HFFc6 (cell line): Measurements from ENCODE around the gene NRAS. TPM values are rescaled to one million over a fixed set of nuclear protein-coding genes. Genes with fewer than 3 reads are reported as not detected.
A peak's percentile ranks its signal among the peaks of the same experiment; 100 is the strongest.

ENCODE experiments used
- DNase-seq: peaks from one replicate; pipeline ENCODE4 v3.0.0-alpha.2; 2018
- H3K27ac Mint-ChIP-seq: 2 replicates; pipeline ENCODE4 v1.8.0; 2020; ENCODE audit warnings: mild to moderate bottlenecking, mixed read lengths
- H3K27me3 Mint-ChIP-seq: 2 replicates; pipeline ENCODE4 v1.8.0; 2021; ENCODE audit warnings: mild to moderate bottlenecking, moderate library complexity, mixed read lengths; ENCODE audit not compliant: insufficient read depth
- H3K36me3 Mint-ChIP-seq: 2 replicates; pipeline ENCODE4 v1.8.0; 2021; ENCODE audit warnings: low read depth, mixed read lengths
- H3K4me1 Mint-ChIP-seq: 2 replicates; pipeline ENCODE4 v1.8.0; 2020; ENCODE audit warnings: low read depth, mixed read lengths
- H3K4me3 Mint-ChIP-seq: 2 replicates; pipeline ENCODE4 v1.8.0; 2020; ENCODE audit warnings: mild to moderate bottlenecking, moderate library complexity, mixed read lengths
- H3K9me3 Mint-ChIP-seq: 2 replicates; pipeline ENCODE4 v1.8.0; 2020; ENCODE audit warnings: mild to moderate bottlenecking, mixed read lengths
- total RNA-seq, 6 experiments: library from RNA; stranded (reverse); fragmentation: NEBNext Ultra II Directional; extraction: Animal tissue kit (Norgen Biotek cat#: 25700); gene quantifications; 2 replicates in 1 of 6; 3 replicates in 5 of 6; pipeline ENCODE4 v1.2.3, GENCODE V29; 2021
- TF ChIP-seq, protein P1 (sequence below): fragments of 200-600 bp; sonication (generic); IDR thresholded peaks from 2 replicates; pipeline ENCODE4 v1.5.0; 2021; ENCODE audit warnings: antibody characterized with exemption, mild to moderate bottlenecking

Gene NRAS
- total RNA-seq, 6 experiments from 2014 or later = 38.9 to 60.1 (median 49.8) TPM

DNA sequence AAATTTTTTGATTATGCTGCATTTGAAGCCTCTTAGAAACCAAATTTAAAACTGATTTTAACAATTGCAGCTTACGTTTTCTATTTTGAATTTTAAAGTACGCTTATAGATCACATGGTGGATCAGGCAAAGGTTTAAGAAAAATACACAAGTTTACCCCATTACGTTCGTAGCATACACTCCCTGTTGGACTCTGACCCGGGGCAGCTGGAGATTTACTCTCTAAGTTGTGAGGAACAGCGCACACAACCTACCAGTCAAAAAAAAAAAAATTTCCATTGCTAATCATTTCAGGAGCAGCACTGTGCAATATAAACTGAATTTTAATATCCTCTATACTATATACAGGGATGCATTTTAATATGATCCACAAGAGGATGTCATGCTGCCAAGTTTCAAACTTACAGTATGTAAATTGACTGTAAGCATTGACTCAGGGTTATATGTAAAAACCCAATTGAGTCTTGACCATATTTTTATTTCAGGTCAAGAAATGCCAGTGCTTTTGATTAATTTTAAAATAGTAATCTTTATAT lies 20.8 kb upstream of the NRAS start:
- Mint-ChIP-seq H3K4me1 (no peaks in the 10 kb centered on the region), H3K9me3 (no peaks in the 10 kb centered on the region), H3K4me3 (no peak overlapping the region), H3K27me3 (0 out of 2 replicates have a peak, but pooled peaks cover 2% of the 10 kb centered on the region), H3K36me3 (peaks cover 65% of the 10 kb centered on the region), H3K27ac (no peak overlapping the region)
- no peak for DNase-seq
- TF ChIP-seq, protein P1, sequence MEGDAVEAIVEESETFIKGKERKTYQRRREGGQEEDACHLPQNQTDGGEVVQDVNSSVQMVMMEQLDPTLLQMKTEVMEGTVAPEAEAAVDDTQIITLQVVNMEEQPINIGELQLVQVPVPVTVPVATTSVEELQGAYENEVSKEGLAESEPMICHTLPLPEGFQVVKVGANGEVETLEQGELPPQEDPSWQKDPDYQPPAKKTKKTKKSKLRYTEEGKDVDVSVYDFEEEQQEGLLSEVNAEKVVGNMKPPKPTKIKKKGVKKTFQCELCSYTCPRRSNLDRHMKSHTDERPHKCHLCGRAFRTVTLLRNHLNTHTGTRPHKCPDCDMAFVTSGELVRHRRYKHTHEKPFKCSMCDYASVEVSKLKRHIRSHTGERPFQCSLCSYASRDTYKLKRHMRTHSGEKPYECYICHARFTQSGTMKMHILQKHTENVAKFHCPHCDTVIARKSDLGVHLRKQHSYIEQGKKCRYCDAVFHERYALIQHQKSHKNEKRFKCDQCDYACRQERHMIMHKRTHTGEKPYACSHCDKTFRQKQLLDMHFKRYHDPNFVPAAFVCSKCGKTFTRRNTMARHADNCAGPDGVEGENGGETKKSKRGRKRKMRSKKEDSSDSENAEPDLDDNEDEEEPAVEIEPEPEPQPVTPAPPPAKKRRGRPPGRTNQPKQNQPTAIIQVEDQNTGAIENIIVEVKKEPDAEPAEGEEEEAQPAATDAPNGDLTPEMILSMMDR = no peak

DNA sequence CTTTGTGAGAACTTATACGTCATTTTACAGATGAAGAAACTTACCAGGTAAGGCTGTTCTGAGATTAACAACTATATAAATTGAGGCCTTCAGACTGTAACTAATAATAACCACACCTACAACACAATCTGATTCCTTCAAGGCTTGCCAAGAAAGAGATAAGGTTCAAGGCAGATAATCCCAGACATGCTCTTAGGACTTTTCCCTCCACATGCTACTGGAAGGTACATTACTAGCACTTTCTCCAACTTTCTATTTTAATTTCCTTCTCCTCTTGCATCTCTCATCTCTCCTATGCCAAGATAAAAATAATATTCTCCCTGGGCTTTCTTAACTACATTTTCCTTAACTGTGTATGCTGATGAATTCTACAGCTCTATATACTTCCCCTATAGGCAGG lies 18.9 kb upstream of the NRAS start:
- Mint-ChIP-seq H3K9me3 (no peaks in the 10 kb centered on the region), H3K27ac (no peak overlapping the region), H3K4me3 (no peak overlapping the region), H3K27me3 (0 out of 2 replicates have a peak, but pooled peaks cover 2% of the 10 kb centered on the region), H3K36me3 (peaks cover 65% of the 10 kb centered on the region), H3K4me1 (no peaks in the 10 kb centered on the region)
- TF ChIP-seq, protein P1 = no peak
- DNase-seq = no peak

DNA sequence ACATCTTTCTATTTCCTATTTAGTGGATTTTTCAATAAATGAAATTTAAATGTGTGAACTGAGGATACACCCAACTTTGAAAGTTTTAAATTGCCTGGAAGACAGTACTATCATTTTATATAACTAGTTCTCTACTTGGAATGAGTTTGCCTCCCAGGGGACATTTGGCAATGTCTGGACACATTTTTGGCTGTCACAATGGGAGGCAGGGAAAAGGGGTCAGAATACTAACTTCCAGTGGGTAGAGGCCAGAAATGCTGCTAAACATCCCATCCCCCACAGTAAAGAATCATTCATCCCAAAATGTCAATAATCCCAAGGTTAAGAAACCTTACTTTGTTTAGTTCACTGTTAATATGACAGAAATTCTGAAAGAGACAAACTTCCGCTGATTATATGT lies 13.2 kb upstream of the NRAS start:
- no peak overlapping the region for H3K4me3 Mint-ChIP-seq
- peaks cover 14% of the 10 kb centered on the region for H3K4me1 Mint-ChIP-seq
- TF ChIP-seq, protein P1 = no peak
- H3K9me3 Mint-ChIP-seq = no peaks in the 10 kb centered on the region
- no peaks in the 10 kb centered on the region for H3K27me3 Mint-ChIP-seq
- no peak overlapping the region for H3K27ac Mint-ChIP-seq
- no peak for DNase-seq
- H3K36me3 Mint-ChIP-seq = peaks cover 69% of the 10 kb centered on the region

DNA sequence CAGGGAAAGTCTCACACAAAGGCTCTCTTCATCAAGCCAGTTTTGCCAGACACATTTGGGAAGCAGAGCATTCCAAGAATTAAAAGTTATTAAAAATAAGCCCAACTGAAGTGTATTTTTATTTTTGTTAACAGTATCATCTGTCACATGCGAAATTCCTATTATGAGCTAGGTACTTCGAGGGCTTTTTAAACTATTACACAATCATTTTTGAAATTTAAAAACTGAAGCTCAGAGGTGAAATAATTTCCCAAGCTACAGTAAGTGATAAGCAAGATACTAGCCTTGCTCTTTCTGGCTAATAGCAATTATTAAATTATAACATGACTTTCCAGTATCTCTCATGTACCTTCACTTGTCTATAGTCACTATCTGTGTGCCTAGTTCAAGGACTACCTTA lies 12.0 kb upstream of the NRAS start:
- no peak overlapping the region for H3K27ac Mint-ChIP-seq
- no peaks in the 10 kb centered on the region for H3K27me3 Mint-ChIP-seq

DNA sequence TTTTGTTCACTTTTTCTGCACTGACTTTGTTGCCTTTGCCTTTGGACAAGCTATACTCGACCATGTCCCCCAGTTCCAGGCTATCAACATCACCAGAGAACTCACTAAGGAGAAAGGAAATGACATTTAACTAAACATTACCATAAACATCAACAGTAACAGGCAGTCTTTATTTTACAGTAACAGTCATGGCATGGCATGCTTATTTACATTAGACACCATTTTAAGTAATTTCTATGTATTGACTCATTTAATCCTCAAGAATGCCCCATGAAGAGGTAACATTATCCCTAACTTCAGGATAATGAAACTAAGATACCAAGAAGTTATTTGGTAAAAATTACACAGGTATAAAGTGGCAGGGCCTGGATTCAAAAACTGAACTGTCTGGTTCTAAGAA lies 8.7 kb upstream of the NRAS start:
- peak overlapping the region; percentile 42; the same call in 1 of the 2 replicates for H3K27ac Mint-ChIP-seq
- DNase-seq = no peak
- H3K27me3 Mint-ChIP-seq = no peaks in the 10 kb centered on the region
- no peak overlapping the region for H3K4me3 Mint-ChIP-seq
- peaks cover 36% of the 10 kb centered on the region for H3K4me1 Mint-ChIP-seq
- peaks cover 72% of the 10 kb centered on the region for H3K36me3 Mint-ChIP-seq
- H3K9me3 Mint-ChIP-seq = no peaks in the 10 kb centered on the region
- TF ChIP-seq, protein P1 = no peak

More for the DNA sequence above, 12.0 kb upstream of the NRAS start:
- Mint-ChIP-seq H3K4me3 (no peak overlapping the region), H3K36me3 (peaks cover 71% of the 10 kb centered on the region), H3K9me3 (no peaks in the 10 kb centered on the region), H3K4me1 (peaks cover 25% of the 10 kb centered on the region)
- DNase-seq = no peak
- TF ChIP-seq, protein P1 = no peak
